Stimulated activated memory B cell treated with anti-CD40 and anti-IgM and Interleukin-4, amounts not matched to agents 10 μg/mL and 1 μg/mL and 100 μg/mL, for 72 hours (primary cell): Measurements from ENCODE around the gene TIMMDC1.
A peak's percentile ranks its signal among the peaks of the same experiment; 100 is the strongest.
"Not testable (repeated sequence)": the region's sequence is repeated elsewhere in the genome, so short reads cannot be mapped to it uniquely, and the experiment has no call there.

Experiments used
- ATAC-seq: fragments of 150-1000 bp; cut with Tn5 transposase; 2 replicates; pipeline ENCODE4 v1.10.0; 2021
- H3K27ac Mint-ChIP-seq: one replicate; pipeline ENCODE4 v1.8.0; 2022; ENCODE audit warnings: mild to moderate bottlenecking, mixed read lengths
- H3K27me3 Mint-ChIP-seq: one replicate; pipeline ENCODE4 v1.8.0; 2022; ENCODE audit warnings: mixed read lengths
- H3K36me3 Mint-ChIP-seq: one replicate; pipeline ENCODE4 v1.8.0; 2022; ENCODE audit warnings: mixed read lengths
- H3K4me1 Mint-ChIP-seq: one replicate; pipeline ENCODE4 v1.8.0; 2022; ENCODE audit warnings: mixed read lengths
- H3K4me3 Mint-ChIP-seq: one replicate; pipeline ENCODE4 v1.8.0; 2022; ENCODE audit warnings: mild to moderate bottlenecking, moderate library complexity, mixed read lengths
- H3K9me3 Mint-ChIP-seq: one replicate; pipeline ENCODE4 v1.8.0; 2022; ENCODE audit warnings: mixed read lengths

Gene TIMMDC1

DNA sequence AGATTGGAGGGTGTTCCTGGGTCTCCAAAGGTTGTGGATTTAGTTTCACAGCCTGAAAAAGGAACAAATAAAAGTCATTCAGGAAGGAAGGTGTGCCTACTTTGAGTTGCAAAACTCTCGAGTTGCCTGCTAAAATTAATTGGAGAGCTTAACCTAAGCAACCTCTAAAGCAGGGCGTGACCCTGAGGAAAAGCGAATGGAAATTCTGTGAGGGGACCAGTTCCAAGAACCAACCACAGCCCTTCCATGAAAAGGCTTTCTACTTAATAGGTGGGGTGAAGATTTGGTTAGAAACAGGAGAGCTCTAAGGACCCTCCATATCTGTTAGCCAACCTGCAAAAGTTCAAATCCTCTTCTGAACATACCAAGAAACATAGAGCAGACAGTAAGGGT is 59.5 kb downstream of the TIMMDC1 start:
- H3K27ac Mint-ChIP-seq: peak overlapping the region; percentile 100
- peak overlapping the region; percentile 72 for H3K4me3 Mint-ChIP-seq
- no peak for ATAC-seq
- H3K27me3 Mint-ChIP-seq: no peaks in the 10 kb centered on the region
- peaks cover 84% of the 10 kb centered on the region for H3K4me1 Mint-ChIP-seq
- peaks cover 51% of the 10 kb centered on the region for H3K36me3 Mint-ChIP-seq
- H3K9me3 Mint-ChIP-seq: no peaks in the 10 kb centered on the region

DNA sequence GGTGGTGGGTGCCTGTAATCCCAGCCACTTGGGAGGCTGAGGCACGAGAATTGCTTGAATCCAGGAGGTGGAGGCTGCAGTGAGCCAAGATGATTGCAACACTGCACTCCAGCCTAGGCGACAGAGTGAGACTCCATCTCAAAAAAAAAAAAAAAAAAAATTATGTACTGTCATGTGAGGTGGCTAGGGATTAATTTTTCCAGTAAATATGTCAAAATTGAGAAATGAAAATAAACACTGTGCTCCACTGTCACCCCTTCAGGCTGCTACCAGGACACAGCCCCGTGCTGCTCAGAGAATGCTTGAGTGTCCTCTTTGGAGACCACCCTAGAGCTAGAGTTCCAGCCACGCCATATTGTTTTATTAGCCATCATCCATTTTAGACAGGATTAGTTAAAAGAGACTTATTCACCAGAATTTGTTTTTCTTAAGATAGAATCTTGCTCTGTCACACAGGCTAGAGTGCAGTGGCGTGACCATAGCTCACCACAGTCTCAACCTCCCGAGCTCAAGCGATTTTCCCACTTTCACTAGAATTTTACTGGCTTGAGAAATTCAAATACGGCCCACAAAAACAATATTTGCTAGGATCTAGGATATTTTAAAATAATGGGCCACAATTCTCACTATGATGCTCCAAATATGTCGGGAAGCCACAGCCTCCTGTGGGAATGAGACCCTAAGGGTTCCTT is 60.4 kb downstream of the TIMMDC1 start:
- no peak for ATAC-seq
- Mint-ChIP-seq H3K36me3 (peaks cover 45% of the 10 kb centered on the region), H3K4me1 (peaks cover 77% of the 10 kb centered on the region), H3K27me3 (no peaks in the 10 kb centered on the region), H3K4me3 (peak overlapping the region; percentile 72), H3K27ac (peak overlapping the region; percentile 100), H3K9me3 (no peaks in the 10 kb centered on the region)

DNA sequence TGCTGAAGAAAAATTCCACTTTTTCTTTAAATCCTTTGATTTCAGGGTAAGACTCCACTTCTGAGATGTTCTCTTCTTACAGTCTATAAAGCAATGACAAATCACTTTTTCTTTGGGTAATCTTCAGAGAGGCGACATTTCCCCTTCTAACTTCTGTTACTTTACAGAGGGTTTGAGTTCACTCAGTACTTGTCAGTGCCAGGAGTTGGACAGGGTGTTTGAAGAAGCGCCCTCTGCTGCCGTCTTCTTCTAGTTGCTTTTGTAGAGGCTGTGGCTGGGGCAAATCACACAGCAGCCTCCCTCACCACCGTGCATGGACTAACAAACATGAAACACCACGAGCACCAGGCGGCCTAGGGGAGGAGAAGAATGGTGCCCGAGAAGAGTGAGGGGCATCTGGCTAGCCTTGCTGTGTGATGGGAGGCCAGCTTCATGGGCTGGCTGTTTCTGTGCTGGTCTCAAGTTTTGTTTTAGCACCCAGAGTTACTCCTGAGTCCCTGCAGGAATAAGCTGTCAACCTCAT is 61.2 kb downstream of the TIMMDC1 start, which contains the start of gene CD80:
Gene CD80, minus strand, starts transcription at position 174 of the 523 bp plus-strand sequence. CDS start 1,886 bp downstream, outside the sequence.
- H3K4me1 Mint-ChIP-seq: peaks cover 70% of the 10 kb centered on the region
- peak within 1 kb of the TSS; percentile 72 for H3K4me3 Mint-ChIP-seq
- H3K36me3 Mint-ChIP-seq: peaks cover 38% of the 10 kb centered on the region
- H3K27ac Mint-ChIP-seq: peak within 1 kb of the TSS; percentile 100
- no peaks in the 10 kb centered on the region for H3K27me3 Mint-ChIP-seq
- peak; percentile 79 for ATAC-seq
- no peaks in the 10 kb centered on the region for H3K9me3 Mint-ChIP-seq

DNA sequence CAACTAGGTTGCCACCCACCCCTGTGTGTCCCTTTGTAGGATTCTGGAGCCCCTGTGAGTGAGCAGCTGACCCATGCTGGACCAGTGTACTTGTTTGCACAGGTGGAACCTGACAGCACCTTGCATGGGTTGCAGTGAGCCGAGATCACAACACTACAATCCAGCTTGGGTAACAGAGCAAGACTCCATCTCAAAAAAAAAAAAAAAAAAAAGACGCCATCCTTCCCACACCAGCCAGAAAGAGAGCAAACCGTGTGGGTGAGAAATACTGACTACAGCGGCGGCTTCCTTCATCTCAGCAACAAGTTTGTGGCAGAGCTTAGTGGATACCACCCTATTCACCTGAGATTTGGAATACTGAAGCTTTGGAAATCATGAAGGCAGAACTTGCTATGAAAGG is 61.8 kb downstream of the TIMMDC1 start:
- H3K27ac Mint-ChIP-seq: peak overlapping the region; percentile 100
- H3K4me3 Mint-ChIP-seq: peak overlapping the region; percentile 72

GRCh38 chr3:119562307-119562961 is 64.1 kb downstream of the TIMMDC1 start:
- H3K4me3 Mint-ChIP-seq: peak overlapping the region; percentile 97
- H3K9me3 Mint-ChIP-seq: no peaks in the 10 kb centered on the region
- H3K27ac Mint-ChIP-seq: peak overlapping the region; percentile 100
- peak; percentile 92 for ATAC-seq
- peaks cover 57% of the 10 kb centered on the region for H3K4me1 Mint-ChIP-seq
- H3K36me3 Mint-ChIP-seq: peaks cover 19% of the 10 kb centered on the region
- H3K27me3 Mint-ChIP-seq: no peaks in the 10 kb centered on the region

More for the DNA sequence above, 61.8 kb downstream of the TIMMDC1 start:
- Mint-ChIP-seq H3K36me3 (peaks cover 31% of the 10 kb centered on the region), H3K4me1 (peaks cover 67% of the 10 kb centered on the region), H3K27me3 (no peaks in the 10 kb centered on the region), H3K9me3 (no peaks in the 10 kb centered on the region)
- no peak for ATAC-seq

GRCh38 chr3:119563334-119563733 is 65.0 kb downstream of the TIMMDC1 start:
- peaks cover 16% of the 10 kb centered on the region for H3K36me3 Mint-ChIP-seq
- peak overlapping the region; percentile 100 for H3K27ac Mint-ChIP-seq
- H3K27me3 Mint-ChIP-seq, H3K4me3 Mint-ChIP-seq, ATAC-seq, H3K9me3 Mint-ChIP-seq: not testable (repeated sequence)
- peaks cover 49% of the 10 kb centered on the region for H3K4me1 Mint-ChIP-seq

DNA sequence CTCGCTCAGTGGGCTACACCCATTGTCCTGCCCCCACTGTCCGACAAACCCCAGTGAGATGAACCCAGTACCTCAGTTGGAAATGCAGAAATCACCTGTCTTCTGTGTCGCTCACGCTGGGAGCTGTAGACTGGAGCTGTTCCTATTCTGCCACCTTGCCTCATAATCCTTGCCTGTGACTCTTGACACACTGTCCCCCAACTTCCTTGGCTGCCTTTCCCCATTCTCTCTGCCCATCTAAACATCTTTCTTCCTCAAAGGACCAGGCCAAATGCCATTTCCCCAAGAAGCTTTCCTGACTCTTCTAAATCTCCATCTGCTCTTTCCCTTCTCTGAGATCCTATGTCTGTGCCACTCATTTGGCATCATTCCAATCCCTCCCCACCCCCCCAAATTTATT is 70.8 kb downstream of the TIMMDC1 start:
- H3K27me3 Mint-ChIP-seq: no peaks in the 10 kb centered on the region
- no peak overlapping the region for H3K27ac Mint-ChIP-seq
- peaks cover 25% of the 10 kb centered on the region for H3K4me1 Mint-ChIP-seq
- H3K4me3 Mint-ChIP-seq: no peak overlapping the region
- H3K9me3 Mint-ChIP-seq: no peaks in the 10 kb centered on the region
- no peak for ATAC-seq
- H3K36me3 Mint-ChIP-seq: peaks cover 16% of the 10 kb centered on the region

GRCh38 chr3:119570229-119570628 is 71.9 kb downstream of the TIMMDC1 start:
- no peaks in the 10 kb centered on the region for H3K27me3 Mint-ChIP-seq
- peaks cover 20% of the 10 kb centered on the region for H3K4me1 Mint-ChIP-seq
- H3K27ac Mint-ChIP-seq: peak overlapping the region; percentile 62
- ATAC-seq: peak; percentile 79
- no peaks in the 10 kb centered on the region for H3K9me3 Mint-ChIP-seq
- H3K4me3 Mint-ChIP-seq: no peak overlapping the region
- peaks cover 16% of the 10 kb centered on the region for H3K36me3 Mint-ChIP-seq

GRCh38 chr3:119571230-119571629 is 72.9 kb downstream of the TIMMDC1 start:
- Mint-ChIP-seq H3K27me3 (no peaks in the 10 kb centered on the region), H3K27ac (no peak overlapping the region), H3K36me3 (peaks cover 12% of the 10 kb centered on the region), H3K9me3 (no peaks in the 10 kb centered on the region), H3K4me3 (no peak overlapping the region), H3K4me1 (peaks cover 13% of the 10 kb centered on the region)
- no peak for ATAC-seq

GRCh38 chr3:119571688-119572087 is 73.3 kb downstream of the TIMMDC1 start:
- H3K36me3 Mint-ChIP-seq: peaks cover 9% of the 10 kb centered on the region
- H3K4me3 Mint-ChIP-seq: no peak overlapping the region
- ATAC-seq: no peak
- H3K4me1 Mint-ChIP-seq: peaks cover 9% of the 10 kb centered on the region
- H3K9me3 Mint-ChIP-seq: no peaks in the 10 kb centered on the region
- no peak overlapping the region for H3K27ac Mint-ChIP-seq
- H3K27me3 Mint-ChIP-seq: no peaks in the 10 kb centered on the region
